Forelimb muscle (tissue), 1 donor: ENCODE data around the gene PHIP. TPM values are rescaled to one million over a fixed set of nuclear protein-coding genes. Genes with fewer than 3 reads are reported as not detected.

ENCODE experiments used
- DNase-seq: peaks from one replicate; pipeline ENCODE4 v3.0.0-alpha.2; 2013; ENCODE audit warnings: low read depth
- polyA plus RNA-seq: library from polyadenylated mRNA; unstranded; fragments of 120-200 nt; gene quantifications from one replicate; pipeline ENCODE4 v1.2.1, GENCODE V29; 2013; ENCODE audit not compliant: insufficient read length

PHIP gene
- polyA plus RNA-seq, 1 donor = 25.5 TPM

GRCh38 chr6:79009819-79010218 is 68.2 kb downstream of the PHIP start:
- no peak for DNase-seq

GRCh38 chr6:79005497-79005896 is 72.6 kb downstream of the PHIP start:
- DNase-seq = no peak

DNA sequence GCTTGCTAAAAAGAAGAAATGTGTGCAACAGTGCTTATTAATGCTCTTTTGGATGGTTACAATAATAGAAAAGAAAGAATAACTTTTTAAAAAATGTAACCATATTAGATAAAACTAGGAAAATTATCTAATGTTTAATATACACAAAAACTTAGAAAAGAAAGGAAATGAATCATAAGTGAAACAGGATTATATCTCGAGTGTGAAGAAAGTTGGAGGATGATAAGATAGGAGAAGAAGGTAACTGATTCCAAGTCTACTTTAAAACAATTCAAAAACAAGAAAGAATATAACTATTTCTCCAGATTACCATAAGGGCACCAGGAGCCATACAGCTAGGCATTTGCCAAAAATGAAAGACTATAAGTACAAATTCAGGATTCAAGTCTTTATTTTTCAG is 73.0 kb downstream of the PHIP start:
- no peak for DNase-seq

DNA sequence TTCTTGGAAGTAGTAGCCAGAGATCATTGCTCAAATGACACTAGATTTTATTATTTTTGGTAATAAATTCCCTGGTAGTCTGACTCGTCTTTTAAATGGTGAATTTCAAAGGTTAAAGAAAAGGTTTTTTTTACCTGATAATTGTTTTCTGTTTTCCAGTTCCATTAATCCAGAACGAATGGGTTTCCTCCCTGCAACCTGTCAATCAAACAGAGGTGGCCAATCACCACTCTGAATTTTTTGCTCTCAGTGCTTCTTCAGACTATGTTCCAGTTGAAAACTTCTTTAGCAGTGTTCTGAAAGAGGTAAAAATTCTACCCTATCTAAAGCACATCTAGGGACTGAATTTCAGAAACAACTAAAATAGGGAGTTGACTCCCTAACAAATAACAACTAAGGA is 73.8 kb downstream of the PHIP start:
- DNase-seq = no peak

DNA sequence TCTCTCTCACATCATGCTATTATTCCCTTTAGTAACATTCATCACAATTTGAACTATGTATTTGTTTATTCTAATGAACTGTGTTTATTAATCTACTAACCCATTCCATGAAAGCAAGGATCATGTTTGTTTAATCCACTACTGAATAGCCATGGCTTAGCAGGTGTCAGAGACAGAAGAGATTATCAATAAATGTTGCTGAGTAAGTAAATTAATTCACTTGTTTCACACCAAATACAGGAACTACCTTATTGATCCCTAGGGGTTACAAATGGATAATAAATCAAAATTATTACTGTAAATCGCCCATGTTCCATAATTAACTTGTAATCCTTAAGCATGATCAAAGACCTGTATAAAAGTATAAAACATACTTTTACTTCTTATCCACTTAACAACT is 76.6 kb downstream of the PHIP start:
- DNase-seq = no peak

GRCh38 chr6:78999737-79000136 is 78.3 kb downstream of the PHIP start:
- no peak for DNase-seq

GRCh38 chr6:78995946-78996345 is 82.1 kb downstream of the PHIP start:
- DNase-seq = no peak

- DNase-seq = no peak
Measured at GRCh38 chr6:78995346-78995745, 82.7 kb downstream of the PHIP start.

DNA sequence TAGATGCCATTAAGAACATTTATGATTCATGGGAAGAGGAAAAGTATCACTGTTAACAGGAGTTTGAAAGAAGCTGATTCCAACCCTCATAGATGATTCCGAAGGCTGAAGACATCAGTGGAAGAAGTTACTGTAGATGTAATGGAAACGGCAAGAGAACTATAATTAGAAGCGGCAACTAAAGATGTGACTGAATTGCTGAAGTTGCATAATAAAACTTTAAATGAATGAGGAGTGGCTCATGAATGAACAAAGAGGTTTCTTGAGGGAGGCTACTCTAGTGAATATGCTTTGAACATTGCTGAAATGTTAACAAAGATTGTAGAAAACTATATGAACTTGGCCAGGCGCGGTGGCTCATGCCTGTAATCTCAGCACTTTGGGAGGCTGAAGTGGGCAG is 84.1 kb downstream of the PHIP start:
- no peak for DNase-seq

DNA sequence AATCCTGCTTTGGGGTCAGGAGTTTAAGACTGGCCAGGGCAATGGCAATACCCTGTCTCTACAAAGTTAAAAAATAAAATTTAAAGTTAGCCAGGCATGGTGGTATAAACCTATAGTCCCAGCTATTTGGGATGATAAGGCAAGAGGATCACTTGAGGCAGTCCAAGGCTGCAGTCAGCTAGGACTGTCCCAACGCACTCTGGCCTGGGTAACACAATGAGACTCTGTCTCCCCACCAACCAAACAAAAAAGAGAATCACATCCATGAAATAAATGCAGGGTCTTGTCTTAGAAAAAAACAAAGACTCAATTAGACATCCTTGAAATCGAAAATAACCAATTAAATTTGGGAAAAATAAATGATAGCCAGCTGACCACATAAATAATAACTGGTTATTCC is 88.9 kb downstream of the PHIP start:
- DNase-seq = no peak

DNA sequence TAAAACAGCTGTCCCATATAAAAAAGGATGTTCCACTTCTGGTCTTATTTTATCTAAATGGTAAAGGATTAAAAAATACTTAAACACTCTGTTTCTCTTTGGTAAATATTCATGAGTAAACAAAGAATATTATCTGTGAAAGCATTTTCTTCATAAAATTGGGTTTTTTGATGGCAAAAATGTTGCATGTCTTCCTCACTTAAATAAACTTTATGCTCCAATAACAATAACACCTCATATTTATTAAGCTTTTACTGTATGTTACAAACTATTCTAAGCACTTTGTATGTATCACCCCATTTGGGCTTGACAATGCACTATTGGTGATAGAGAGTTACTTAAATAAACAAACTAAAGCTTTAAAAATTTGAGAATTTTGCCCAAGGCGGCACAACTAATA is 91.9 kb downstream of the PHIP start:
- no peak for DNase-seq

- DNase-seq = no peak
Measured at GRCh38 chr6:78984225-78984950, 93.7 kb downstream of the PHIP start.

- DNase-seq = no peak
Measured at GRCh38 chr6:78967191-78967590, 110.9 kb downstream of the PHIP start.

- no peak for DNase-seq
Measured at GRCh38 chr6:78966542-78966941, 111.5 kb downstream of the PHIP start.

DNA sequence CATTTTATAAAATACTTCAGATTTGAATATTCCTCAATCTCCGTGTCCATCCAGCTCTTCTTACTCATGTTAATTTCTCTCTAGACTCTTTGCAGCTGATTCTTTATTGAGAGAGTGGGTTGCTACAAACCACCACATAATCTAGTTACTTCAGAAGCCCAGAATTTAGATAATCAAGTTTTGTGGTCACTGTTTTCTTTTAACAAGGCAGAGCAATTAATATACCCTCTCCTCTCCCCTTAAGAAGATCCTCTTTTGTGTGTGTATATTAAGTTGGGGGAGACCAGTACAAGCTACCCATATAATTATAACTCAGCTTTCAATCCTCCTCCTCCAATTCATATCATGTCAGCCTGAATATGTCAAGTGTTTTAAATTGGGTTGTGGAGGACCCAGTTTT is 115.6 kb downstream of the PHIP start:
- no peak for DNase-seq

DNA sequence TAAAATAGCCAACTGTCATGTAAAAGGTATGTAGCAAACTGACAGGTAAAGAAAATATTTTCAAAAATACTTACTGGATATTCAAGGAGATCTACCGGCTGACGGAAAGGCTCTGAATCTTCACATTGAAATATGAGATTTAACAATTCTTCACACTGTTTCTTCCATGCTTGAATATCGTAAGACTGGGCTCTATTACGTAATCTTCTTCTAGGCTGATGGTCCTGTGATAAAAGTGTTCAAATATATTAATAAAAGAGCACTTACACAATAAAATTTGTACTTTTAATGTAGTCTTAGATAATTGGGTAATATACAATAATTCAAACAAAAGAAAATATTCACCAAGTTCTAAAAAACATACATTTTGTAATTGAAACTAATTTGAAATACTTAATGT is 123.3 kb downstream of the PHIP start:
- no peak for DNase-seq

GRCh38 chr6:78953798-78954197 is 124.3 kb downstream of the PHIP start:
- no peak for DNase-seq

- DNase-seq = no peak
Measured at GRCh38 chr6:78952362-78952761, 125.7 kb downstream of the PHIP start.

GRCh38 chr6:78948785-78949184 is 129.3 kb downstream of the PHIP start:
- no peak for DNase-seq

DNA sequence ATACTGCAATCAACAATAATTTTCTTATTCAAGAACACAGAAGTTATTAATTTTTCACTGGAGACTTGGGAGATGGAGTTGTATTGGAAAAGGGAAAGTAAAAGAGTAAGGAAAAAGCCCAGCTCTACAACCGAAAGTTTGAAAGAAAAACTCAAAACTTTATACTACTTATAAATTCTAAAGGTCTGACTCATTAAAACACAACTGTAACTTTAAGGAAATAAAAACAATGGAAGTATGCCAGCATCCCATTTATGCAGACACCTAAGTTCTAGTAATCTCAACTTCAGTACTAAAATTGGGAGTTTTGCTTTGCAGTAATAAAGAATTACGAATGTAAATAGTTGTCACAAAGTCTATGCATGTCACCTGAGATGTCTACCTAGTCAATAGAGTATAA is 130.1 kb downstream of the PHIP start:
- no peak for DNase-seq

DNA sequence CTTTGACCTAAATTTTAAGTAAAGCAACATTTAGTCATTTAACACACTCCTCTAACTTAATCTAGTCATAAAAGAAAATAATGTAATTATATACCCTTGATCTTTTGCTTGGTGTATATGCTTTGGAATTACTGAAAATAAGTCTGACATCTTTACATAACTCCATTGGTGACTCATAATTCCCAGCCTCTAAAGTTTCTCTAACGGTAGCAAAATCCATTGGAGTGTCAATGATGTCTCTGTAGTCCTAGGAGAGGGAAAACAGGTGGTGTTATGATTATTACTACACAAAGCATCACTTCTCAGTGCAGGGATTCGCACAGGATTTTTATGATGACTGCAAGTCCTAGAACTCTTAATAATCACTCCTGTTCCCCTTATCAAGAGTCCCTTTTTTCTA is 130.5 kb downstream of the PHIP start:
- DNase-seq = no peak

DNA sequence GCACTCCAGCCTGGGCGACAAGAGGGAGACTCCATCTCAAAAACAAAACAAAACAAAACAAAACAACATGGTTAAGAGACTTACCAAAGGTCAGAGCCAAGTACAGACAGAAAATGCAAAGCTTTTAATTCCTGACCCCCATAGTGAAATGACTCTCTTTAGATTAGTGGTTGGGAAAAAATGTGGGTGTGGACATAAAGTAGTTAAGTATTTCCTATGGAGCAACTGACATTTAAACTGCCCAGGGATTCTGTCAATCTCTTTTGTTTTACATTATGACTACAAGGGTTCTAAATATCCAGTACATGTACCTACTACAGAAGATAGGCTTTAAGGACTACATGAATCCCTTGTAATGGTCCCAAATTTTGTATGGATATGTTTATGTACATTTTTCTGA is 135.6 kb downstream of the PHIP start:
- no peak for DNase-seq

DNA sequence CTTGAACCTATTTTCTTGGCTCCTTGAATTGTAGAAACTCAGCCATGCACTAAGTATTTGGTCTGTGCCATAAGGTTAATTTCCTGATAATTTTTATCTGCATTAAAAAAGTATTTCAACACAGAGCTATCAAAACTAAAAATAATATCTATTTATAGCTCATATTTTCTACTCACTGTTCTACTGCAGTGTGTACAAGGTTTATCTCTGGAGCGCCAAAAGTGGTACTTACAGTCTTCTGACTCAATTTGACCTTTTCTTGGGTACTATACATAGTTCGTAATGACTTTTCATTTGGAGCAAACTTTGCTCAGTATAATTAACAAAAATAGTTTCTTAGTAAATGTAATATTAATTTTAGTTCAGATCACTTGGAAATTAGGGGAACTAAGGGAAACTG is 141.5 kb downstream of the PHIP start:
- no peak for DNase-seq

GRCh38 chr6:78935553-78935952 is 142.5 kb downstream of the PHIP start:
- no peak for DNase-seq
